GM12872 (cell line): ENCODE measurements around the gene LCE6A.

ENCODE experiments used
- CTCF ChIP-seq: IDR thresholded peaks from 3 replicates; pipeline ENCODE4 v1.5.1; 2011; ENCODE audit warnings: low read depth, mild to moderate bottlenecking, low read length, moderate library complexity; ENCODE audit not compliant: insufficient read depth

LCE6A gene

GRCh38 chr1:152873495-152873894 lies 30.8 kb downstream of the LCE6A start:
- no peak for TF ChIP-seq CTCF

GRCh38 chr1:152876827-152877226 lies 34.2 kb downstream of the LCE6A start:
- no peak for TF ChIP-seq CTCF

GRCh38 chr1:152878042-152878441 lies 35.4 kb downstream of the LCE6A start, which contains the start of gene SMCP:
Gene SMCP, plus strand, starts transcription at chr1:152878322. Its CDS starts 6,101 bp downstream, at chr1:152884423.
- TF ChIP-seq CTCF = peak; percentile 60

GRCh38 chr1:152879559-152880198 lies 37.0 kb downstream of the LCE6A start:
- no peak for TF ChIP-seq CTCF

GRCh38 chr1:152880316-152880715 lies 37.7 kb downstream of the LCE6A start:
- no peak for TF ChIP-seq CTCF

- TF ChIP-seq CTCF = no peak; the same call in 2 of the 3 replicates
Observed at GRCh38 chr1:152880907-152881306, 38.3 kb downstream of the LCE6A start.

GRCh38 chr1:152884085-152884484 lies 41.4 kb downstream of the LCE6A start:
- no peak for TF ChIP-seq CTCF
